ENCODE results near the gene SEMA3F. TPM values are rescaled to one million over a fixed set of nuclear protein-coding genes. Genes with fewer than 3 reads are reported as not detected.

Gene SEMA3F
- total and polyA plus RNA-seq, 8 donors = 1.4 to 8.8 (median 4.9) TPM

DNA sequence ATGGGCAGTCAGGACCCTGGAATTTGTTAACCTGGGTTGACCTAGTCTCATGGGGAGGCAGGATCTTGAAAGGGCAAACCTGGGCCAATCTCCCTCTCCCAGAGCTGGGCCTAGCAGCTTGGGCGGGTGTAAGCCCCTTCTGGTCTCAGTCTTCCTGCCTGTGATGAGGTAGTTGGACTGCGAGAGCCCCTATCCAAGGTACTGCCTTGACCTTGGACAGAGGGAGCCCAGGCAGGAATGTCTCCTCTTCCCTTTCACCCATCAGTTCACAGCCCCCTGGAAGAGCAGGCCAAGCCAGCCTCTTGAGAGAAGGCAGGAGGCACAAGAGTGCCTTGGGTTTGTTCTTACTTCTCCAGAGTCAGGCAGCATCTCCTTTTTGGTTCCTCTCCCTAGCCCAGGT is 24.7 kb upstream of the SEMA3F start:
- no peak for ATAC-seq
- no peak for FAIRE-seq
- Histone ChIP-seq H3K9me3 (no peaks in the 10 kb centered on the region), H3K36me3 (no peaks in the 10 kb centered on the region), H3K4me3 (no peak overlapping the region), H3K27ac (no peak overlapping the region), H3K27me3 (no peaks in the 10 kb centered on the region), H3K4me1 (no peaks in the 10 kb centered on the region)
- TF ChIP-seq, protein P1, sequence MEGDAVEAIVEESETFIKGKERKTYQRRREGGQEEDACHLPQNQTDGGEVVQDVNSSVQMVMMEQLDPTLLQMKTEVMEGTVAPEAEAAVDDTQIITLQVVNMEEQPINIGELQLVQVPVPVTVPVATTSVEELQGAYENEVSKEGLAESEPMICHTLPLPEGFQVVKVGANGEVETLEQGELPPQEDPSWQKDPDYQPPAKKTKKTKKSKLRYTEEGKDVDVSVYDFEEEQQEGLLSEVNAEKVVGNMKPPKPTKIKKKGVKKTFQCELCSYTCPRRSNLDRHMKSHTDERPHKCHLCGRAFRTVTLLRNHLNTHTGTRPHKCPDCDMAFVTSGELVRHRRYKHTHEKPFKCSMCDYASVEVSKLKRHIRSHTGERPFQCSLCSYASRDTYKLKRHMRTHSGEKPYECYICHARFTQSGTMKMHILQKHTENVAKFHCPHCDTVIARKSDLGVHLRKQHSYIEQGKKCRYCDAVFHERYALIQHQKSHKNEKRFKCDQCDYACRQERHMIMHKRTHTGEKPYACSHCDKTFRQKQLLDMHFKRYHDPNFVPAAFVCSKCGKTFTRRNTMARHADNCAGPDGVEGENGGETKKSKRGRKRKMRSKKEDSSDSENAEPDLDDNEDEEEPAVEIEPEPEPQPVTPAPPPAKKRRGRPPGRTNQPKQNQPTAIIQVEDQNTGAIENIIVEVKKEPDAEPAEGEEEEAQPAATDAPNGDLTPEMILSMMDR (IDR thresholded peaks at IDR 0.05) = no peak
- intact Hi-C loops (cut with DNase I) = no loop called here
- peak in 1 of 6 donors; percentile 21 for DNase-seq
- 95% methylated on average over 2 of the region's 2 CpGs for WGBS, 2 donors

DNA sequence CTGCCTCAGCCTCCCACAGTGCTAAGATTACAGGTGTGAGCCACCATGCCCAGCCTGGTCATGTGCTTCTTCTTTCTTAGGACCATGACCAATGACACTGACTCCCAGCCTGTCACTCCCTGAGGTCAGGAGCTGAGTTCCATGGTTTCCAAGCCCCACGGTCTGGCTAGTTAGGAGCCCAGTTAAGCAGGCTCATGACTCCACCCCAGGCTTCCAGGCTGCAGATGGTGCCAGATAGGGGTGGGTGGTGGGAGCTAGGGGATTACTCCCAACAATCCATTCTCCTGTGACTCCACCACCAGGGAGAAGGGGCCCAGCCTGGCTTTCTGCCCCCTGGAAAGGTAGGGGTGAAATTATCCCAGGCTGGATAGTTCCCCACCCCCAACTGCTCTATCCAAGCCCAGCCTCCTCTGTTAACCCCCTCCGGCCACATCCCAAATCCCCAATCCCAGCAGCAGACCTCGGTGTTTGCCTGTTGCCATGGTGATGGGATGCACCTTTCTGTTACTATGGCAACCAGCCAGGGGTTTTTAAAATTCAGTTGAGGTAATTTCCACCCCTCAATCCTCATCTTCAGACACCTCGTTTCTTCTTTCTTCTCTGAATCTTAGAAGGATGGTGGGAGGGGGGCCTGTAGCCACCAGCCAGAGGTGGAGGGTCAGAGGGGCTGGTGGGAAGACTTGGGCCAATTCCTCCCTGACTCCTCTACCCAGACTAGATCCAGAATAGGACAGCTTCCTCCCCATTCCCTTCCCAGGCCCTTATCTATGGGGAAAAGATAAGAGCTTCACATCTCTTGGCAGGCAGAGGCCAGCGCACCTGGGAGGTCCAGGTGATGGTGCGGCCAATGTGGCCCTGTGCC is 22.5 kb upstream of the SEMA3F start:
- intact Hi-C loops (cut with DNase I) = no loop called here
- no peak for ATAC-seq
- Histone ChIP-seq H3K27me3 (no peaks in the 10 kb centered on the region), H3K9me3 (no peaks in the 10 kb centered on the region), H3K27ac (no peak overlapping the region), H3K4me1 (no peaks in the 10 kb centered on the region), H3K36me3 (no peaks in the 10 kb centered on the region), H3K4me3 (no peak overlapping the region)
- FAIRE-seq = no peak
- 60 to 68% methylated on average over 6 of the region's 6 CpGs for WGBS, 2 donors
- TF ChIP-seq, protein P1 (IDR thresholded peaks at IDR 0.05) = no peak
- peak in 1 of 6 donors; percentile 26 for DNase-seq

DNA sequence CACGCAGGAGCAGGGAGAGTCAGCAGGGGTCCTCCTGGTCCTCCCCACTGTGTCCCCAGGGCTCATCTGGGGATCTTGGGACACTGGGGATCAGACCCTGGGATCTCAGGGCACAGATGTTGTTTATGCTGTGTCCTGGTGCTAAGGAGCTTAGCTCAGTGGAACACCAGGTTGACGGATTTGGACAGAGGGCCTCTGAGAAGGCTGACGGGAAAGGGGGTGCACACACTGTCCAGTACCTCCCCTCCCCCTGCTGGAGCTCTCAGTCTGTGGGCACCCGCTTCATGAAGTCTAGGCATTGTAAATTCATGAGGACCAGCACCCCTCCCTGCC is 21.9 kb upstream of the SEMA3F start:
- intact Hi-C loops (cut with DNase I) = no loop called here
- Histone ChIP-seq H3K27ac (no peak overlapping the region), H3K36me3 (no peaks in the 10 kb centered on the region), H3K27me3 (no peaks in the 10 kb centered on the region), H3K9me3 (no peaks in the 10 kb centered on the region), H3K4me1 (no peaks in the 10 kb centered on the region), H3K4me3 (no peak overlapping the region)
- DNase-seq (peak in 1 of 6 donors; percentile 20), ATAC-seq (no peak), FAIRE-seq (no peak)
- WGBS, 2 donors = 61 to 66% methylated on average over 4 of the region's 4 CpGs
- TF ChIP-seq, protein P1 (IDR thresholded peaks at IDR 0.05) = no peak

GRCh38 chr3:50134367-50134766 is 20.8 kb upstream of the SEMA3F start:
- TF ChIP-seq, protein P1 (IDR thresholded peaks at IDR 0.05) = no peak
- WGBS, 2 donors = 53 to 62% methylated on average over 2 of the region's 2 CpGs
- H3K36me3 ChIP-seq = no peaks in the 10 kb centered on the region
- DNase-seq = no peak
- no peaks in the 10 kb centered on the region for H3K27me3 ChIP-seq
- no peak for ATAC-seq
- H3K9me3 ChIP-seq = no peaks in the 10 kb centered on the region
- H3K4me1 ChIP-seq = no peaks in the 10 kb centered on the region
- FAIRE-seq = no peak
- no peak overlapping the region for H3K4me3 ChIP-seq
- H3K27ac ChIP-seq = no peak overlapping the region
- intact Hi-C loops (cut with DNase I) = no loop called here

GRCh38 chr3:50135964-50136363 is 19.2 kb upstream of the SEMA3F start:
- TF ChIP-seq, protein P1 (IDR thresholded peaks at IDR 0.05) = no peak
- Histone ChIP-seq H3K27ac (no peak overlapping the region), H3K36me3 (no peaks in the 10 kb centered on the region), H3K27me3 (no peaks in the 10 kb centered on the region), H3K9me3 (no peaks in the 10 kb centered on the region), H3K4me3 (no peak overlapping the region), H3K4me1 (no peaks in the 10 kb centered on the region)
- 87 to 96% methylated on average over 5 of the region's 5 CpGs for WGBS, 2 donors
- DNase-seq (no peak), FAIRE-seq (no peak), ATAC-seq (no peak)
- intact Hi-C loops (cut with DNase I) = no loop called here
